GM18951 (cell line): Measurements from ENCODE around the gene CALM1.

Source experiments
- POLR2A ChIP-seq: IDR thresholded peaks from 4 replicates; pipeline ENCODE4 v1.6.1; 2011; ENCODE audit warnings: mild to moderate bottlenecking; ENCODE audit not compliant: insufficient read length, insufficient read depth; ENCODE audit errors: extremely low read depth
- in situ Hi-C: fragments of 300-500 bp; cut with MboI; formaldehyde crosslinking; loops from one replicate; pipeline ENCODE4 v1.12.0; 2022; ENCODE audit warnings: low sequenced_read_pairs, mixed read lengths, inconsistent platforms; ENCODE audit not compliant: unreplicated experiment

CALM1 gene

DNA sequence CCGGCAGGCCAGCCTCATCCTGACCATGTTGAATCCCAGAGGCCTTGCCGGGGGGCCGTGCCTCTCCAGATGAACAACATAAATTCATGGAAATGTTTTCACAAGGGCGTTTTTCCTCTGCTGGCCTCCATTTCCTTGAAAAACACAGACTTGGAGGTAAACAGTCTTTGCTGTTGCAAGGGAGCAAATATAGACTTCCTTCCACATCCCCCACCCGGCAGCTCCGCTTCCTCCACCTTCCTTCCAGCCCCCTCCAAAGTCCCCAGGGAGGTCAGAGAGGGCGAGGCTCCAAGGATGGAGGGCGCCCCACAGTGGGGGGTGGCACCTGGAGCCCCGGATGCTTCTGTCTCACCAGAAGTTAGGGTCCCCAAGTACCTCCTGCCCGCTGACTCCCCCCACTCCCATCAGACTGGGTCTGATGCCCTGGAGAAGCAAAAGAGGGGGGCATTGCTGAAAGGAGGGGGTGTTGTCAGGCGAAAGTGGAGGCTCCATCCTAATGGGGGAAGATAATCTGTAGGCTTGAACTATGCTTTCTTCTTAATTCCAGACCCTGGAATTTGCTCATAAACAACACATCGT lies 31.1 kb downstream of the CALM1 start:
- in situ Hi-C loops, result no loop called here
- TF ChIP-seq POLR2A, result no peak

DNA sequence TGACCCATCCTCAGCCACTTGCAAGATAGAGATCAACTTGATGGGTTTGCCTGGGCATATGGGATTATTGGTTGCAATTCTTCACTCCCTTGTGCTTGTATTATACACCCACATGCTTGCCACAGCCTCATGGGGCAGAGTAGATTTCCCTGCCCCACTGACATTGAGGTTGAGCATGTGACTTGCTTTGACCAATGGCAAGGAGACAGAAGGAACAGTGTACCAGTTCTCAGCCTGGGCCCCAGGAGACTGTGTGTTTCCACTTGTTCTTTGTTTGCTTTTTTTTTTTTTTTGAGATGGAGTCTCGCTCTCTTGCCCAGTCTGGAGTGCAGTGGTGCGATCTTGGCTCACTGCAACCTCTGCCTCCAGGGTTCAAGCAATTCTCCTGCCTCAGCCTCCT lies 31.8 kb downstream of the CALM1 start:
- in situ Hi-C loops, result no loop called here
- no peak for TF ChIP-seq POLR2A

DNA sequence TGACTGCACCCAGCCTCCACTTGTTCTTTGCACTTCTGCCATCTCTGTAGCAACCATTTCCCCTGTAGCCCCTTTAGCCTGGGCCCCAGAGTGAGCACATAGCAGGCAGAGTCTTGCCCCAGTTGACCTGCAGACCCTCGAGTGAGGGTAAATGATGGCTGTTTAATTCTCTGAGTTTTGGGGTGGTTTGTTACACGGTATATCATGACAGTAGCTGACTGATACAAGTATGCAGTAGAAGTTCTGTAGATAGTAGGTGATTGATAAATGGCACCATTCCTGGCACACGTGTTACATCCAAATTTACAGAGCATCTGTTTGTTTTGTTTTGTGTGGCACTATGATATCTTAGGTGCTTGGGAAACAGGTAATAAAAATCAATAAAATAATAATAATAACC lies 32.4 kb downstream of the CALM1 start:
- TF ChIP-seq POLR2A, result no peak
- in situ Hi-C loops, result no loop called here

DNA sequence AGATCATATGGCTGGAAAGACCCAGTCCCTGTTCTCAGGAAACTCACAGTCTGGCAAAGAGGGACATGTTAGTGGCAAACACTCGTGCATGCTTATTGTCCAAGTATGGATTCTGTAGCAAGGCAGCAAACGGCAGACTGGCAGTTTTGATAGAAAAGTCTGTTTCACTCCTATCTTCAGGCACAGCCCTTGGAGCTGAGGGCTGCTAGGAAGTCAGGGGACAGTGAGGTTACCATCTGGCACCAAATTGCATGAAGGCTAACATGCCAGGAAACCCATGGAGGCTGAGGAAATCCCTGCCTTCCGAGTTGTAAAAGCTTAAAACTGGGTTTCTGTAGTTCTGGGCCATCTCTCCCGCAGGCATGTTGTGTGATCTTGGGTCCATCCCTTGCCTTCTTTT lies 32.9 kb downstream of the CALM1 start:
- TF ChIP-seq POLR2A, result no peak
- in situ Hi-C loops, result no loop called here

DNA sequence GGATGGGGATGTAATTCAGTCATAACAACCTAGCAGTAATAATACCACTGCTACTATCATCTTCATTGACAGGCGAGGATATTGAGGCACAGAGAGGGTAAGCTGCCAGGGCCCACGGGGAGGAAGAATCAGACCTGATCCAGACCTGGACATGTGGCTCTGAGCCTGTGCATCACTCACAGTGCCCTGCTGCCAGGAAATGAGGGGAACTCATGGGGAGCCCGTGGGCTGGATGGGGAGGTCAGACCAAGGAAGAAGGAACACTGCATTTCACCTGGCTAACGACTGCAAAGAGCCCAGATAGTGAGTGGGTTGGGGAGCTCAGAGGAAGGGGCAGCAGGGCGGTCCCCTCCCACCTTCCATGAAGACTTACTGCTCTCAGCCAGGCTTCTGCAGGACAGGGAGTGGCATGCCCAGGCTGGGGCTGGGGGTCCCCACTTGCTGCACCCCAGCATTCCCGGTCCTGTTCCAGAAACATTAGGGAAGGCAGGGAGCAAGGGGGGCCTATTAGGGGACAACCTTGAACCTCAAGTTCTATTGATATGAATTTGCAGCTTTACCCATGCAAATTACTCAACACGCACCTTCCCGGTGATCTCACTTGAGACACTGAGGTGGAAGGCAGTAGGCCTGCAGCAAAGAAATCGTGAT lies 37.7 kb downstream of the CALM1 start:
- in situ Hi-C loops, result no loop called here
- no peak for TF ChIP-seq POLR2A

DNA sequence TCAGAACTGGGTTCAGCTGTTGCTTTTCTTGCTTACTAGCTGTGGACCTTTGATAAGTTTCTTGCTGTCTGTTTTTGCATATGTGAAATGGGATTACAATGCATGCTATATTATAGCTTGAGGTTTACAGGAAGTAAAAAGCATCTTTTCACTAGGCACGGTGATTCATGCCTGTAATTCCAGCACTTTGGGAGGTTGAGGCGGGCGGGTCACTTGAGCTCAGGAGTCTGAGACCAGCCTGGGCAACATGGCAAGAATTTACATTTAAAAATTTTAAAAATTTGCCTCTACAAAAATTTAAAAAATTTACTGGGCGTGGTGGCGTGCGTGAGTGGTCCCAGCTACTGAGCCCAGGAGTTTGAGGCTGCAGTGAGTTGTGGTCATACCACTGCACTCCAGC lies 42.0 kb downstream of the CALM1 start:
- in situ Hi-C loops, result no loop called here
- no peak for TF ChIP-seq POLR2A

DNA sequence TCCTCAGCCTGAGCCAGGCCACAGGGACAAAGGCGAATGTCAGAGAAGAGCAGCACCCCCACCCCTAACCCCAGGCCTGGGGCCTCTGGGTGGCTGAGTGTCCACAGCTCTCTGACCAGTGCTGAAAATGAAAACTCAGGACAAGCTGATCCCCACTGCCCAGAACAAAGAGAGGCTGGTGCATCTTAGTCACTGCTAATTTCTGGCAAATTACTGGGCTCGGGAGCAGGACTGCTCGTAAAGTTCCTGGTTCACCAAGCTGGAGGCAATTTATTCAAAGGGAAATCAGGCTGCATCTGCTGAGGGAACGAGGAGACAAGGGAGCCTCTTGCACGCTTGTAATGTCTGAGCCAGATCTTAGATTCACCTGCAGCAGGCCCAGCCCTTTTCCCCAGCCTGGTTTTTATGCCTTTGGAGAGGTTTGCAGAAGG lies 43.2 kb downstream of the CALM1 start:
- in situ Hi-C loops, result no loop called here
- TF ChIP-seq POLR2A, result no peak

DNA sequence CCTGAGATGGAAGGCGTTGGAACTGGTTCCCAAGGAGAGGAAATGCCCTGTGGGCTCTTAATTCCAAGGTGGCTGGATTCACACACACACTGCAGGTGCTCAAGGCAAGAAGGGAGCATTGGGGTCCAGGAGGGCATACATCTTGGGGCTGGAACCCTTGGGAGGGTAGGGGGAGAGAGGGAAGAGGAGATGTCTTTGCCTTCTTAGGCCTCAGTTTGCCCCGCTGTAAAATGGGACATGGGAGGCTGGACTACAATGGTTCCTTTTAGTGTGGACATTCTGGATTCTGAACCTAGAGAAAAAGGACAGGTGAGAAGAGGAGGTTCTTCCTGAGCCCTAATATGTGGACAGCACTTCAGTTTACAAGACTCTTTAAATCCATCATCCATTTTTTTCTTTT lies 43.8 kb downstream of the CALM1 start:
- in situ Hi-C loops, result no loop called here
- TF ChIP-seq POLR2A, result no peak

DNA sequence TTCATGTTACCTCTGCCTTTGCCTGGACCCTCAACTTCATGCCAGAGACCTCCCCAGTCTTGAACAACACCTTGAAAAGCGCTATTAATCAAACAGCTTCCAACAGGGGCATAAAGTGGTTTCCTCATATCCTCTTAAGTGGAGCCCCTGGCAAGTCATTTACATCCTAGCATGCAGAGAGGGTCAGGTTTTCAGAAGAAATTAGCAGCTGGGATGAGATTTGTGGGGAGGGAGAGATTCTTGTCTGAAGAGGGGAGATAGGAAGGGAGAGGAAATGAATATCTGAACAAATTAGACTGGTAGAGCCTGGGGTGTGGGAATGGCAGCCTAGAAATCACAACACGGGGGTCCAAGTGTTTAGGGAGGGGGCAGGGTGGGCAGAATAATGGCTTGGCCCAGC lies 45.6 kb downstream of the CALM1 start:
- in situ Hi-C loops, result no loop called here

DNA sequence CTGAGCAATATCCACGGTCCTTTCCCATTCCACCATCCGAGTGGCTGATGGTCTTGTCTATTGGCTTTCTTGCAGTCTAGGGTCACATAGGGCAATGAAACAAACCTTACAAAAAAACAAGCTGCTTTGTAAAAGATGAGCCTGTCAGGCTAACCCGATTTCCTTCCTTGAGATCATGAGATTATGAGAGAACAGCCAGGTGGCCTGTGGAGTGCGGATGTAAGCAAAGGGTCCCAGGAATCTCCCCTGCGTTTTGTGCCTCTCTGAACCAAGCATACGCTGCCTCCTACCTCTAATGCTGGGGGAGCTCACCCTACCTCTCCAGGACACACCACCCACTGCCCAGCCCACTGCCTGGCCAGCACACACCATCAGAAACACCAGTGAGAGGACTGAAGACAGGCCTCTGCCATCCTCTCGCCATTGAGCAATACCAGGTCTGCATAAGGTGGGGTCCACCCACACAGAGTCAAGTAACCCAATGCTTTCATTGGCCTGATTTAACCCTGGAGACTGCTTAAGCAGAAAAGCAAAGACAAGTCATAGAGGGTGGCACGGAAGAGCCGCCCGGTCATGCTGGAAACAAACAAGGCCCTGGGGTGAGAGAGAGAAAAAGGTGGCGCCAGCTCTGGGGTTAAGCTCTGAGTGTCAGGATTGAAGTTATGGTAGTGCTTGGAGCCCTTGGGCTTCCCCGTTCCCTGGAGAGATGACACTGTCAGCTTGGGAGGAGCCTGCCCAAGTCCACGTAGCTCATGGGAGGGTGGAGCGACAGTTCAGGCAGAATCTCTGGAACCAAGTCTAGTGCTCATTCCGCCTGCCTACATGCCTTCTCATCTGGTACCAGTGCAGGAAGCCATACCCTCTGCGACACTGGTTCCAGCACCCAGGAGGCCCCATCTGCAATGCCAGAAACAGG lies 46.6 kb downstream of the CALM1 start:
- TF ChIP-seq POLR2A, result no peak
- in situ Hi-C loops, result no loop called here

More for the DNA sequence above, 45.6 kb downstream of the CALM1 start:
- TF ChIP-seq POLR2A, result no peak

DNA sequence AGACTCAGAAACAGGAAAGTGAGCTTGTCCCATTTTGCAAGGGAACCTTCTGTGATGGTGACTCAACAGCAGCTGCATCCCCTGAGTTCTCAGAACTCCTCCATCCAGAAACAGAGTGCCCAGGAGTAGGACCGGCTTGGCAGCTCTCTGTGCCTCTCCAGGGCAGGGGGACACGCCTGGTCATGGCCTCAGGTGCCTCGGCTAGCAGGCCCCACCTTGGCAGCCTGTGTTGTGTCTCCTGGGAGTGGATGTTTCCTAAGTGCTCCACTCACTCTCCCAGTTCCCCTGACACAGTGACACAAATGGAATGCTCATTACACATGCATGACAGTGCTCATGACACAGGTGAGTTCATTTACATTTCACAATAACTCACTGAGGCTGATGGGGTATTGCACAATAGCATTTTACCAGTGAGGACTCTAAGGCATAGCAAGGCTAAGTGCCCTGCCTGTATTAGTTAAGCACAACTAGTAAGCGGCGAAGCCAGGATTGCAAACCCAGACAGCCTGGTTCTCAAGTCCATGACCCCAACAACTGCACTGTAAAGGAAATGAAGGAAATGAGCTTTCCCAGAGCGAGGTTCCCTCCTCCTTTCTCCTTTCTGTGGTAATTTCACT lies 47.4 kb downstream of the CALM1 start:
- in situ Hi-C loops, result no loop called here

DNA sequence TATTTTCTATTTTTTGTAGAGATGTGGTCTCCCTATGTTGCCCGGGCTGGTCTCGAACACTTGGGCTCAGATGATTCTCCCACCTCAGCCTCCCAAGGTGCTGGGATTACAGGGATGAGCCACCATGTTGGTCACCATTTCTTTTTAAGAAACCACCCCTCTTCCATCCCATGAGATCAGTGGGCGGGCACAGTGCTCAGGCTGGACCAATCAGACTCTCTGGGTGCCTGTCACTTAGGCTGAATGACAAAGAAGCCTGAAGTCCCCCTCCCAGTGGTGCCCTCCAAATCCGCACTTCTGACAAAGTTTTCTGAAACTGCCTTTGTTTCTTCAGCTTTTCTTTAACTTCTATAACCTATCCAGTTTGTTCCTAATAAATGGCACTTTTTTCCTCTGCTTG lies 48.2 kb downstream of the CALM1 start:
- in situ Hi-C loops, result no loop called here
- no peak for TF ChIP-seq POLR2A

More for the DNA sequence above, 47.4 kb downstream of the CALM1 start:
- no peak for TF ChIP-seq POLR2A

DNA sequence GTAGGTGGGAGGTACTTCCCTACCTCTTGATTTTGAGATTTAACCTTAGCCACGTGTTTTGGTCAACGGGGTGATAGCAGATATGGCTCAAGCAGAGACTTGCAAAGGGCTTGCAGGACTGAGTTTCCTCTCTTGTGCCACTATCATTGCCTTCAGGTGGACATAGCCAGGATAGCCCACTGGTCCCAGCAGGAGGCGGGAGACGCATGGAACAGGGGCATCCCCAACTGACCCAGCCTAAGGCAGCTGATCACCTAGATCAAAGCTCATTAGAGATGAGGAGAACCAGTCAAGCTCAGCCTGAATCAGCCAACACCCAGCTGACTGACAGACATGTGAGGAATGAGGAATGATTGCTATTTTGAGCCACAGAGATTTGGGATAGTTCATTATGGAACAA lies 49.6 kb downstream of the CALM1 start:
- in situ Hi-C loops, result no loop called here

More for the DNA sequence above, 49.6 kb downstream of the CALM1 start:
- TF ChIP-seq POLR2A, result no peak
